Right atrium auricular region (tissue), 2 donors: Measurements from ENCODE around the gene BIRC7. TPM values are rescaled to one million over a fixed set of nuclear protein-coding genes. Genes with fewer than 3 reads are reported as not detected.

ENCODE experiments used
- DNase-seq: peaks from one replicate; pipeline ENCODE4 v3.0.0-alpha.2; 2019; ENCODE audit warnings: low spot score
- H3K27ac ChIP-seq, 2 donors: fragments of 200-600 bp; sonication (generic); 1 replicate in 1 of 2; 2 replicates in 1 of 2; pipeline ENCODE4 v1.5.1; 2016 to 2019
- H3K27me3 ChIP-seq, 2 donors: fragments of 200-600 bp; sonication (generic); one replicate each; pipeline versions ENCODE4 v1.5.1 to v1.6.0; 2017 to 2019
- H3K36me3 ChIP-seq: fragments of 200-600 bp; sonication (generic); one replicate; pipeline ENCODE4 v1.5.1; 2016
- H3K4me1 ChIP-seq, 2 donors: fragments of 200-600 bp; sonication (generic); one replicate each; pipeline versions ENCODE4 v1.5.1 to v1.6.0; 2017 to 2019
- H3K4me3 ChIP-seq, 2 donors: fragments of 200-600 bp; sonication (generic); 1 replicate in 1 of 2; 2 replicates in 1 of 2; pipeline ENCODE4 v1.5.1; 2017 to 2019; ENCODE audit warnings: mild to moderate bottlenecking in 1 of 2, moderate library complexity in 1 of 2
- H3K9me3 ChIP-seq, 2 donors: fragments of 200-600 bp; sonication (generic); one replicate each; pipeline ENCODE4 v1.5.1; 2019
- total RNA-seq, 2 donors: library from RNA; depleted of rRNA; stranded (reverse); fragments of >200 nt; gene quantifications; one replicate each; pipeline ENCODE4 v1.1.0, GENCODE V29; 2016
- TF ChIP-seq, protein P1 (sequence below), 2 donors: fragments of 200-600 bp; sonication (generic); IDR thresholded peaks; one replicate each; pipeline ENCODE4 v1.5.1; 2019; ENCODE audit warnings: antibody characterized with exemption in 2 of 2

BIRC7 gene
- total RNA-seq, 2 donors from 2014 or later = not detected

DNA sequence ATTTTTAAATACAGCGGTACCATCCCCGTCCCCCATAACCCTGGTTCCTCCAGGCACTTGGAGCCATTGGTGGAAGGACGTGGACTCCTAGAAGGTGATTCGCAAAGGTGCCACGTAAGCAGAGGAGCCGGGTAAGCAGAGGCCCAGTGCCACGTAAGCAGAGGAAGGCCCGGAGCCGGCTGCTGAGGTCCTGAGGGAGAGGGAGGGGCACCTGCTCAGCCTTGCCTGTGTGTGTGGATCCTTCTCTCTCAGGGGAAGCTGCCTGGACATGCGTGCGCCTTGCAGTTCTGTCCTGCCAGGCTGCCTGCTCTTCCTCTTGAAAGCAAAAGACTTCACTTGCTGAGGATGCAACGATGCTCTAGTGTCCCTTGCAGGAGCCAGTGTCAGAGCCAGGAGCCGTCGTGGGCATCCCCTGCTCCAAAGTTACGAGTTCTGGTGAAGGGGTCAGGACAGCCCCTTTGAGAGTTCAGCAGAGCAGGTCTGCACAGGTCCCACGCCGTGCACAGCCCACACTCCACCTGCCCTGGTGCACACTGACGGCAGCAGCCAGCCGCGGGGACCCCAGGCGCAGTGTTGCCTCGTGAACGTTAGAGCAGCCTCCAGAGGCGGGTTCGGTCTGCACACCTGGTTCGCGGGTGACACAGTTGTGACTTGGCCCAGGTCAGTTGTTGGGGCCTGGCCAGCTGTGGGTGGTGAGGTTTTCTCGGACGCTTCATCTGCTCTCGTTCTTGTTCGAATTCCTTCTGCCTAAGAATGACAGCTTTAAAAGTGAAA lies 20.4 kb downstream of the BIRC7 start:
- TF ChIP-seq, protein P1, sequence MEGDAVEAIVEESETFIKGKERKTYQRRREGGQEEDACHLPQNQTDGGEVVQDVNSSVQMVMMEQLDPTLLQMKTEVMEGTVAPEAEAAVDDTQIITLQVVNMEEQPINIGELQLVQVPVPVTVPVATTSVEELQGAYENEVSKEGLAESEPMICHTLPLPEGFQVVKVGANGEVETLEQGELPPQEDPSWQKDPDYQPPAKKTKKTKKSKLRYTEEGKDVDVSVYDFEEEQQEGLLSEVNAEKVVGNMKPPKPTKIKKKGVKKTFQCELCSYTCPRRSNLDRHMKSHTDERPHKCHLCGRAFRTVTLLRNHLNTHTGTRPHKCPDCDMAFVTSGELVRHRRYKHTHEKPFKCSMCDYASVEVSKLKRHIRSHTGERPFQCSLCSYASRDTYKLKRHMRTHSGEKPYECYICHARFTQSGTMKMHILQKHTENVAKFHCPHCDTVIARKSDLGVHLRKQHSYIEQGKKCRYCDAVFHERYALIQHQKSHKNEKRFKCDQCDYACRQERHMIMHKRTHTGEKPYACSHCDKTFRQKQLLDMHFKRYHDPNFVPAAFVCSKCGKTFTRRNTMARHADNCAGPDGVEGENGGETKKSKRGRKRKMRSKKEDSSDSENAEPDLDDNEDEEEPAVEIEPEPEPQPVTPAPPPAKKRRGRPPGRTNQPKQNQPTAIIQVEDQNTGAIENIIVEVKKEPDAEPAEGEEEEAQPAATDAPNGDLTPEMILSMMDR (IDR thresholded peaks at IDR 0.05) = no peak
- peaks cover 0 to 20% of the 10 kb centered on the region in 2 donors for H3K4me1 ChIP-seq
- DNase-seq = no peak
- H3K36me3 ChIP-seq = no peaks in the 10 kb centered on the region
- no peaks in the 10 kb centered on the region for H3K9me3 ChIP-seq
- H3K4me3 ChIP-seq = no peak overlapping the region
- H3K27me3 ChIP-seq = peaks cover 5 to 29% of the 10 kb centered on the region in 2 donors
- H3K27ac ChIP-seq = no peak overlapping the region

DNA sequence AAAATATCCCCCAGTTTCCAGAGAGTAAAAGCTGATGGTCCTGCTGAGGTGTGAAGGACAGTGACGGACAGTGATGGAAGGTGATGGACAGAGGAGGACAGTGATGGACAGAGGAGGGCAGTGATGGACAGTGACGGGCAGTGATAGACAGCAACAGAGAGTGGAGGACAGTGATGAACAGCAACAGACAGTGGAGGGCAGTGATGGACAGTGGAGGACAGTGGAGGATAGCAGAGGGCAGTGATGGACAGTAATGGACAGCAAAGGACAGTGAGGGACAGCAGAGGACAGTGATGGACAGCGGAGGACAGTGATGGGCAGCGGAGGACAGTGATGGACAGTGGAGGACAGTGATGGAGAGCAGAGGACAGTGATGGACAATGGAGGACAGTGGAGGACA lies 21.2 kb downstream of the BIRC7 start:
- Histone ChIP-seq H3K4me3 (no peak overlapping the region), H3K4me1 (peaks cover 0 to 20% of the 10 kb centered on the region in 2 donors), H3K36me3 (no peaks in the 10 kb centered on the region), H3K27me3 (peaks cover 5 to 27% of the 10 kb centered on the region in 2 donors), H3K27ac (no peak overlapping the region), H3K9me3 (no peaks in the 10 kb centered on the region)
- TF ChIP-seq, protein P1 (IDR thresholded peaks at IDR 0.05) = no peak
- no peak for DNase-seq

DNA sequence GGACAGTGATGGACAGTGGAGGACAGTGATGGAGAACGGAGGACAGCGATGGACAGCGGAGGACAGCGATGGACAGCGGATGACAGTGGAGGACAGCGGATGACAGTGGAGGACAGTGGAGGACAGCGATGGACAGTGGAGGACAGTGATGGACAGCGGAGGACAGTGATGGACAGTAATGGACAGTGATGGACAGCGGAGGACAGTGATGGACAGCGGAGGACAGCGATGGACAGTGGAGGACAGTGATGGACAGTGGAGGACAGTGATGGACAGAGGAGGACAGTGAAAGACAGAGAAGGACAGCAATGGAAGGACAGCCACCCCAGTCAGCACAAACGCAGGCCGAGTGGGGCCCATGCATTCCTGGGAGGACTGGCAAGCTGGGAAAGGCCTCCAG lies 21.9 kb downstream of the BIRC7 start:
- H3K36me3 ChIP-seq = no peaks in the 10 kb centered on the region
- H3K9me3 ChIP-seq = no peaks in the 10 kb centered on the region
- H3K4me3 ChIP-seq = no peak overlapping the region
- peaks cover 5 to 24% of the 10 kb centered on the region in 2 donors for H3K27me3 ChIP-seq
- TF ChIP-seq, protein P1 (IDR thresholded peaks at IDR 0.05) = no peak
- no peak for DNase-seq
- H3K27ac ChIP-seq = no peak overlapping the region
- peaks cover 0 to 20% of the 10 kb centered on the region in 2 donors for H3K4me1 ChIP-seq

DNA sequence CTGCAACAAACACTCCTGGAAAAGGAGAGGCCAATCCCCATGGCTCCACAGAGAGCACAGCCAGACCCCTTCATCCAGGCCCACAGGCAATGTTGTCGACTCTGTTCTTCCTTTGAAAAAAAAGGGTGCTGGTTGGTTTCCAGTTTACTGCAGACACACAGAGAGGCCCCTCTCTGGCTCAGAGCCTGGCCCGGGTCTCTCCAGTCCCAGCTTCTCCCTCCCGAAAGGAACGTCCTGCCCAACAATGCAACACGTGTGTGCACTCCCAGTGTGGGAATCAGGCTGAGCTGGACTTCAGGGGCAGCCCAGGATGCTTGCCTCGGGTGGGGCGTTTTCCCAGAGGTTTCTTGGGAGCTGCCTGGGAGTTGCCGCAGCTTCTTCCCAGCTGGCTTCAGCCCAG lies 23.1 kb downstream of the BIRC7 start:
- H3K36me3 ChIP-seq = no peaks in the 10 kb centered on the region
- TF ChIP-seq, protein P1 (IDR thresholded peaks at IDR 0.05) = no peak
- H3K4me3 ChIP-seq = no peak overlapping the region
- no peak overlapping the region for H3K27ac ChIP-seq
- DNase-seq = no peak
- peaks cover 5 to 18% of the 10 kb centered on the region in 2 donors for H3K27me3 ChIP-seq
- no peaks in the 10 kb centered on the region for H3K9me3 ChIP-seq
- peaks cover 0 to 10% of the 10 kb centered on the region in 2 donors for H3K4me1 ChIP-seq

DNA sequence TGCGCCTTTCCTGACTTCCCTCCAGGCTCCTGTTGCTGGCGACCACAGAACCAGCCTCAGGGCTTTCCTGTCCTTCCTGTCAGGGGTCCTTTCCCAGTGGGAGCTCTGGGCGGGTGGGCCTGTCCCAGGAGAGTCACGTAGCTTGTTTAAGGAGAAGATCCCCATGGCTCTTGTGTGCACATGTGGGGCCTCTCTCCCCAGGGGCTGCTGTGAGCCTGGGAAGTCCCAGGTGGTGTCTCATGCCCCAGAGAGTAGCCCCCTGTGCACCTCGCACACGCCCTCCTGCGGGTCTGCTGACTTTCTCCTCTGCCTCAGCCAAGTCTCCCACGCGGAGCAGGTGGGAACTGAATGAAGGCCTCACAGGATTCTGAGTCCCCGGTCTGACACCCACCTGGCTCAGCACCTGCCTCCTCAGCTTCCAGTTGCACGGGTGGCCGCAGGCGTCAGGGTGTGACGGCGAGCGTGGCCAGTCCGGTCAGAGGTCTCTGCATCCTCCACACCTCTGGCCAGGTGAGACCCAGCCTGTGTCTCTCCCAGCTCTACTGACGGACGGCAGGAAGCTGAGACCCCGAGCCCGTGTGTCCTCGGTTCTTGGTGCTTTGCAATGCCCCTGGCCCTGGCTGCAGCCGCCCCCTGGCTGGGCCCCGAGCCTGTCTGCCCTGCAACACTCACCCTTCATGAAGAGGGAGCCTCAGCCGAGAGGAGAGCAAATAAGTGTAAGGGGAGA lies 24.2 kb downstream of the BIRC7 start:
- TF ChIP-seq, protein P1 (IDR thresholded peaks at IDR 0.05) = no peak
- Histone ChIP-seq H3K4me1 (no peaks in the 10 kb centered on the region), H3K27me3 (peaks cover 2 to 6% of the 10 kb centered on the region in 2 donors)

More for the DNA sequence above, 24.2 kb downstream of the BIRC7 start:
- Histone ChIP-seq H3K9me3 (no peaks in the 10 kb centered on the region), H3K4me3 (no peak overlapping the region), H3K36me3 (no peaks in the 10 kb centered on the region), H3K27ac (no peak overlapping the region)
- no peak for DNase-seq
